AG09309 (cell line): ENCODE data around the gene TMEM37.

Experiments
- DNase-seq: peaks from one replicate; pipeline ENCODE4 v3.0.0-alpha.2; 2010; ENCODE audit warnings: low read depth
- H3K4me3 ChIP-seq: 2 replicates; pipeline ENCODE4 v1.5.1; 2011; ENCODE audit warnings: mild to moderate bottlenecking, low read depth, low read length, moderate library complexity; ENCODE audit not compliant: control insufficient read depth
- CTCF ChIP-seq: IDR thresholded peaks from 2 replicates; pipeline ENCODE4 v1.5.1; 2011; ENCODE audit warnings: mild to moderate bottlenecking, low read depth, low read length, inconsistent platforms; ENCODE audit not compliant: insufficient read depth, control insufficient read depth; ENCODE audit errors: missing control alignments

TMEM37 gene

GRCh38 chr2:119481501-119482455 is 50.1 kb downstream of the TMEM37 start:
- H3K4me3 ChIP-seq = no peak overlapping the region
- DNase-seq = no peak
- TF ChIP-seq CTCF = no peak

DNA sequence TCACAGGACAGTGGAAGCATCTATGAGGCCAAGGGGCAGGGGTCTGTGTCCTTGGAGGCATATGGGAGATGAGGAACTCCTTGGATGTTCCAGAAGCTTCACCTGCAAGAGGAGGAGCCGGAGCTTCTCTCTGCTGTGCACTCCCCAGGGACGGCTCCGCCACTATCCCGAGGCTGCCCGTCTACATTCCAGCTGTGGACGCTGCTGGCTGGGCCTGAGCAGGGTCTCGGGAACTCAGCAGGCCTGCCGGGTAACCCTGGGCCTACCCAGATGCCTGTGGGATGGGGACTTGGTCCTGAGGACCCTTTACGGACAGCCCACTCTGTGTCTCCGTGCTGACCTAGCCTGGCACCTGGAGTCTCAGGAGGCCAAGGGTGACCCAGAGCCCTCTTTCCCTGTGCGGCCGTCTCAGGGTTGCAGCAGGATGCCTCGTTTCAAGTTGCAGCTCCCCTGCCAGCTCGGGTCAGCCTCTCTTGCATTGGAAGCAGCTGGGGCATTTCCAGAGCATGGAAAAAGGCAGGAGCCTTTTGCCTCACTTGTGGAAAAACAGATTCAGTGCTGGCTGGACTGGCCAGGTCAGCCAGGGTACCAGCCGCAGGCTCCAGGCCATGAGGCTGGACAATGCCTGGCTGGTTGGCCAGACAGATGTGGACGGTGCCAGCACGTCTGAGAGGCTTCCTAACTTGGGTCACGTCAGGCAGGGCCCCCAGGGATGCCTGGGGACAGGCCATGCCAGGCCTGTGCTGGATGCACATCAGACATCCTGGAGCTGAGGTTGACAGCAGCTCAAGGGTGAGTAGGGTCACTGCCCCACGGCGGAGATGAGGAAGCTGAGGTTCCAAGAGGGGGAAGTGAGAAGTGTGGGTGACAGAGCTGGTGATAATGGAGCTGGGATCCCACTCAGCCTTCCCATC is 51.1 kb downstream of the TMEM37 start:
- DNase-seq = no peak
- TF ChIP-seq CTCF = no peak
- H3K4me3 ChIP-seq = no peak overlapping the region

DNA sequence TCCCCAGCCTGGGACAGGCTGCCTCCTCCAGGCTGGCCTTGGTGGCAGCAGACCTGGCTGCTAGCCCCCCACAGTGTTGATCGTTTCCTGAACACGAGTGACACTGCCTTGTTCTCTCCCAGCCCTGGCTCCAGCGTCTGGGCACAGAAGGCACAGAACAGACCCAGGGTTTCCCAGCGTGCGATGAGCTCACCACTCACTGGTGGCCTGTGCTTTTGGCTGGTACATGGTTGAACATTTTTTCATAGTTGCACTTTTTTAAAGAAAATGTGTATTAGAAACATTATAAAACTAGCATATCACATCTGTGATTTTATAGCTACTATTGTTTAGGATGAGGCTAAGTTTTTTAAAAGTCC is 51.7 kb downstream of the TMEM37 start:
- H3K4me3 ChIP-seq = no peak overlapping the region
- DNase-seq = no peak
- TF ChIP-seq CTCF = no peak

DNA sequence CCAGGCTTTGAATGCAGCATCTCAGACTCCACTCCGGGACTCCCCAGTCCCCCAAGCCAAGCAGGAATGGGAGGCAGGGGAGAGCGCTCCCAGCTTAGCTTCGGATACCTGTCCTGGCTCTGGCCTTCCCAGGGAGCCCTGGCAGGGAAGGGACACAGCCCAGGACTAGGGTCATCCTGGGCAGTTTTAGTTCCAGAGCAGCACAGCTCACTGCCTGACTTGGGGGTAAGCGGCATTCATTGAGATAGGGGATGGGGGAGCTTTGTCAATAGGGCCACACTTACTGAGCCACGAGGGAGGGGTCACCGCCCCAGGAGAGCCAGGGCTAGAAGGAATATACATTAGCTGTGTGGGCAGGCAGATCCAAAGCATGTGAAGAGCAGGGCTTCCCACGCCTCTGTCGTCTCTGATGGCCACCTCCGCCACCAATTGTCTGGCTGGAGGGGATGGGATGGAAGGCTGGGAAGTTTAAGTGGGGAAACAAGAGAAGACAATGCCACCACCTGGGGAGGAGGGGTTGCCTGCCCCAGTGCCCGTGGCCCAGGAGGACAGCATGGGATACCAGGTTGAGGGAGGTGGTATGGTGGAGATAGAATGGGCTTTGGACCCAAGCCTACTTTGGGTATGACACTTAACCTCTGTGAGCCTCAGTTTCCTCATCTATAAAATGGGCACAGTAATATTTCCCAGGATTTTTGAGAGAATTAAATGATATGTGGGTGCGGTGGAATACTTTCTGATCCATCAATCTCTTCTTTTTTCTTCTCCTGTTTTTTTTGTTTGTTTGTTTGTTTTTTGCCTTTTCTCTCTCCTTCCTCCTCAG is 52.5 kb downstream of the TMEM37 start:
- TF ChIP-seq CTCF = no peak
- H3K4me3 ChIP-seq = no peak overlapping the region
- no peak for DNase-seq

- DNase-seq = no peak
- no peak for TF ChIP-seq CTCF
- no peak overlapping the region for H3K4me3 ChIP-seq
Measured at GRCh38 chr2:119484834-119485233, 53.2 kb downstream of the TMEM37 start.

DNA sequence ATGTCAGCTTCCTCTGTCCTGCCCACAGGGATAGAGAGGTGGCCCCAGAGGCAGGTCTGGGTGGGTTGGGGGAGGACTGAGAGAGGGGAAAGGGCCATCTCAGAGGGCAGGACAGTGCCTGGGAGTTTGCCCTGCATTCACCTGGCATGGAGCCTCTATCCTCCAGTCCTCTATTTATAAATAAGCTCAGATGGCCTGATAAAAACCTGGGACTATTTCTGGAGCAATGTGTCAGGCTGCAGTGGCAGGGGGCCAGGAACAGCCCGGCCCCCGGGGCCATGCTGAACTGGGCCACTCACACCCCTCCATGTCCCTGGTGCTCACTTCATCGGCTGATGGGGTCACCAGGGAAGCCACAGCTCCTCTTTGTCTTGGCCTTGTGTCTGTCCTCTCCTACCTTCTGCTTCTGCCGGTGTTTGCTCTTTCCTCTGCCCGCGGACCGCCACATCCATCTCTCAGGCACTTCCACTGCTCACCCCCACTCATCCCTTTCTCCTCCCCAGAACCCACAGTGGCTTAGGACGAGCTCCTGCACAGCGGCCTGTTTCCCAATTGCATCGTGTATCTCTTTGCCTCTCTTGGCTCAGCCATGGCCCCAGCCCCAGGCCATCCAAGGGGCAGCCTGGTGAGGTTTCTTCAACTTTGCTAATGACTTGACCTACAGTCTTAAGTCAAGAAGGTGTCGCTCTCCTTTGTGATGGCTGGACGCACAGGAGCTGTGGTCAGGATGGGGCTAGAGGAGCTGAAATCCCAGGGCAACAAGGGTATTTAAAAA is 53.9 kb downstream of the TMEM37 start:
- TF ChIP-seq CTCF = no peak
- no peak for DNase-seq
- H3K4me3 ChIP-seq = no peak overlapping the region
